ENCODE data around the gene MAPK8IP1.
"Not testable (repeated sequence)": the region's sequence is repeated elsewhere in the genome, so short reads cannot be mapped to it uniquely, and the experiment has no call there.

The MAPK8IP1 gene

GRCh38 chr11:45885274-45885920 is at the start of gene MAPK8IP1:
Gene MAPK8IP1 (plus strand): TSS chr11:45885651. CDS start chr11:45885821, 170 bp downstream.
- DNase-seq: peak; percentile 49

GRCh38 chr11:45839204-45839603 is 46.2 kb upstream of the MAPK8IP1 start:
- no peak for DNase-seq

GRCh38 chr11:45840251-45840650 is 45.2 kb upstream of the MAPK8IP1 start:
- DNase-seq: not testable (repeated sequence)

GRCh38 chr11:45843158-45843924 is 42.1 kb upstream of the MAPK8IP1 start:
- DNase-seq: peak; percentile 91

GRCh38 chr11:45844822-45845578 is 40.5 kb upstream of the MAPK8IP1 start:
- no peak for DNase-seq

- no peak for DNase-seq
These were observed 39.2 kb upstream of the MAPK8IP1 start for GRCh38 chr11:45846174-45846675.

GRCh38 chr11:45846974-45847910 is 38.2 kb upstream of the MAPK8IP1 start, which contains the start of gene CRY2:
Gene CRY2 (plus strand): TSS chr11:45847475. CDS start chr11:45847491, 16 bp downstream.
- peak; percentile 100 for DNase-seq

- peak; percentile 37 for DNase-seq
These were observed 37.5 kb upstream of the MAPK8IP1 start for GRCh38 chr11:45847911-45848316.

GRCh38 chr11:45848654-45849081 is 36.8 kb upstream of the MAPK8IP1 start:
- DNase-seq: no peak

GRCh38 chr11:45850446-45850845 is 35.0 kb upstream of the MAPK8IP1 start:
- no peak for DNase-seq

GRCh38 chr11:45851228-45851627 is 34.2 kb upstream of the MAPK8IP1 start:
- DNase-seq: no peak

- DNase-seq: no peak
These were observed 33.3 kb upstream of the MAPK8IP1 start for GRCh38 chr11:45852018-45852711.

- DNase-seq: no peak
These were observed 32.7 kb upstream of the MAPK8IP1 start for GRCh38 chr11:45852712-45853101.

GRCh38 chr11:45853332-45854219 is 31.9 kb upstream of the MAPK8IP1 start:
- DNase-seq: no peak

GRCh38 chr11:45855308-45855707 is 30.1 kb upstream of the MAPK8IP1 start:
- no peak for DNase-seq

- DNase-seq: no peak
These were observed 29.4 kb upstream of the MAPK8IP1 start for GRCh38 chr11:45856044-45856468.

- DNase-seq: no peak
These were observed 27.4 kb upstream of the MAPK8IP1 start for GRCh38 chr11:45857961-45858474.

- DNase-seq: no peak
These were observed 26.6 kb upstream of the MAPK8IP1 start for GRCh38 chr11:45858751-45859398.

GRCh38 chr11:45859661-45860140 is 25.8 kb upstream of the MAPK8IP1 start:
- DNase-seq: no peak
